ENCODE results near the gene SERP2.

The SERP2 gene

GRCh38 chr13:44365899-44366298 lies 7.7 kb upstream of the SERP2 start:
- TF ChIP-seq GATA1 (IDR thresholded peaks at IDR 0.05; ENCODE audit: low read depth, low read length) = no peak
- no peak for TF ChIP-seq POLR2A (IDR thresholded peaks at IDR 0.05; ENCODE audit: low read length)
- no peak for DNase-seq

DNA sequence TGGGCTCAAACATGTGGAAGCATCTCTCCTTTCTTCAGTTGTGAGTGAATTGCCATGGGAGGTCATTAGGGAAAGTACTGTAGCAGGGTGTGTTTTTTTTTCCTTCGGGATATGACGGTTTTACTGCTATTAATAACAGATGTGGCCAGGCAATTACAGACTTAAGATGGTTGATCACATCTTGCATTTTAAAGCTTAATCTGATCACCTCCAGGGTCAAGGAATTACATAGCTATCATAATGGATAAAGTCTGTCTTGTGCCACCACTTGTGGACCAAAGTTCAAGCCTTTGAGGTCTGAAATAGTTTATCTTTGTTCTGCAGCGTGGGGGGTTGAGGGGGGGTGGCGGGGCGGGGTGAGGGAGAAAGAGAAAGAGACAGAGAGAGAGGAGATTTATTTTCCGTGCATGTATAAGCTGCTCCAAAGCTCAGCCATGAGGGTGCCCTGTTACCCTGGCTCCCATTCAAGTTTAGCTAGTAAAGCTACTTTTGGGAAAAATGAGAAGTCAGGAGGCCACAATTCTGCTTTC lies 5.5 kb upstream of the SERP2 start:
- no peak for TF ChIP-seq POLR2A (IDR thresholded peaks at IDR 0.05; ENCODE audit: low read length)
- no peak for TF ChIP-seq GATA1 (IDR thresholded peaks at IDR 0.05; ENCODE audit: low read depth, low read length)
- peak; percentile 72 to 84 for DNase-seq

DNA sequence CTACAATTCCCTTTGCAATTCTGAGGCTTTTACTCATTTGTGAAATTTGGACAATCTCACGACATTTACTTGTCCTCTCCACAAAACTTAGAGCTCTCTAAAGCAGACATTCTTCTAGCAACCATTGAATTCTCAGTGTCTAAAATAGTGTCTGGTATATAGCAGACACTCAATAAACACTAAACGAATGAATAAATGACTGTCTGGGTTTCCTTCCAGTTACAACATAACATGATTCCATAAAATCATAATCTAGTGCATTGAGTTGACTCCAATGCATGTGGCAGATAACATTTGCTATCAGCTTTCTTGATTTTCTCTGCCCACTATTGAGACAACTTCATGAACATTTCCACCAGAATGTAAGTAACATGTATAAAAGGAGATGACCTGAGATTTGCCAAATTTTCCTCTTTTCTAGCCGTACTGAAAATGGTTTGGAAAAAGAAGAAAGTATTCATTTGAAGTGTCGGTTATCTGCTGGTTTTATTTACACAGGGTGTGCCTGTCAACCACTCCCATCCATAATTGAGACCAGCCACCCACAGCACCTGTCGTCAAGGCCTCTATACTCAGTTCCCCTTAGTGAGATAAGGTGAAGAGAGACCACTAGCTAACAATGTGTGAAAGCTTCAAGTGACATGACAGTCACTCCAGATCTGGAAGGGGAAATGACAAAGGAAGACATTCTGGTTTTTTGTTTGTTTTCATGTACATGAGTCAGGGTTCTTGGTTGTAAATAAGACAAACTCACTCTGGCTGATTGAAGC lies 4.8 kb upstream of the SERP2 start:
- TF ChIP-seq POLR2A (IDR thresholded peaks at IDR 0.05; ENCODE audit: low read length) (no peak), GATA1 (IDR thresholded peaks at IDR 0.05; ENCODE audit: low read depth, low read length) (no peak)
- DNase-seq = peak in 1 of 2 experiments; percentile 26

DNA sequence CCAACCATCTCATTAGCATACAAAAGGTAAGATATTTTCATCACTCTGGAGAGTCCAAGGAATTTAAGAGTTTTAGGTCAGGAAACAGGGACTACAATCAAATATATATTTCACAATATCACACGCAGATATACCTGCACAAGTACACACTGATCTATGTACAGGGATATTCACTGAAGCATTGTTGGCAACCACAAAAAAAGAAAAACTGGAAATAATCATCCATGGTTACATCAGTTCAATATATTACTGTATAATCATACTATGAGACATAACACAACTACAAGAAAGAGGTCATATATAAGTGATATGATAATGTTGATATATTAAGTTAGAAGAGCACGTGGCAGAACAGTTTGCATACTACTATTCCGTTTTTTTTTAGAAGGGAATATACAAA lies 2.2 kb upstream of the SERP2 start:
- TF ChIP-seq POLR2A (IDR thresholded peaks at IDR 0.05; ENCODE audit: low read length) = no peak
- TF ChIP-seq GATA1 (IDR thresholded peaks at IDR 0.05; ENCODE audit: low read depth, low read length) = no peak
- no peak for DNase-seq

GRCh38 chr13:44373247-44373600 lies 400 bp upstream of the SERP2 start:
- DNase-seq = no peak
- TF ChIP-seq GATA1 (IDR thresholded peaks at IDR 0.05; ENCODE audit: low read depth, low read length) = no peak
- TF ChIP-seq POLR2A (IDR thresholded peaks at IDR 0.05; ENCODE audit: low read length) = no peak

DNA sequence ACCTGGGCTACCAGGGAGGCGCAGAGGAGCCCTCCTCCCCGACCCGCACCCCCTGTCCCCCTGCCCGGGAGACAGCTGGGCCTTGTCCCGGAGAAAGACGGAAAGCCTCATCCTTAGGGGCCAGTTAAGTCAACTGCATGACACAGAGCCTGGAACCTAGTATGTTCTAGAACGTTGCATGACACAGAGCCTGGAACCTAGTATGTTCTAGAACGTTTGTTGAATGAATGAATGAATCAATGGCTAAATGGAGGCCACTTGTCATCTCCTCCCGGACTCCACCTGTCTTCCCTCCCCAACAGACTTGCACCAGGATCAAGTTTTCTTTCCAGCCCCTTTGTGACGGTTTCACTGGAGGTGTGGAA lies 706 bp downstream of the SERP2 start:
- no peak for DNase-seq
- TF ChIP-seq GATA1 (IDR thresholded peaks at IDR 0.05; ENCODE audit: low read depth, low read length) (no peak), POLR2A (IDR thresholded peaks at IDR 0.05; ENCODE audit: low read length) (no peak)

DNA sequence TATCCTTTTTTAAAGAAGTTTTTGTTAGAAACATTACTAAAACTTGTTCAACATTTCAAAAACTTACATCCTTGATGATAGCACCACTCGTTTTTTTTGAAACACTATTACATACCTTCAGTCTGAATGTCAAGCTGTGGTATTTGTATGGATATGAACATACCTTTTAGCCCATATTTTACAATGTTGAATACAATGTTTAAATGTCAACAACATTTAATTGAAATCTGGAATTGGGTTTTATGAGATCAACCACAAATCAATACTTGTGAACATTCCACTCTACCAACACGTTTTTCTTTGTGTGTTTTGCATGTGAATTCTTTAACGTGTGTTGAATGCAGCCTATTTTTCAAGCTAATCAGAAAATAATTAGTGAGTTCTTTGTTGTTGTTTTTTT lies 4.7 kb downstream of the SERP2 start:
- DNase-seq = no peak
- TF ChIP-seq POLR2A (IDR thresholded peaks at IDR 0.05; ENCODE audit: low read length) (no peak), GATA1 (IDR thresholded peaks at IDR 0.05; ENCODE audit: low read depth, low read length) (no peak)

DNA sequence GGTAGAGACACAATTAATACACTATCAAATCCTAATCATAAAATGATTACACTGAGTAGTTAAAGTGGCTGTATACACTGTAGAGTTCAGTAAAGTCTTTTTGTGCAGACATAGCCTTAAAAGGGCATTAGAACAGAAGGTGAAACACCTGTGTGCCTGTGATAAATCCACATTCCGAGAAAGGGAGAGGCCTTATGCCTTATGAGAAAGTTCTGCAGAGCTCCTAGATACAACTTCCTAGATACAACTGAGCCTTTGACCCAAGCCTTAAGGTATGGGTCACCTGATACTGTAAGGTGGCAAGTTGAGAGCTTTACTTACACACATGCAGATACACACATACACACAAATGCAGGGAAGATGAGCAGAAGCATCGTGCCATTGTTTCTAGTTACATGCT lies 6.3 kb downstream of the SERP2 start:
- DNase-seq = no peak
- TF ChIP-seq POLR2A (IDR thresholded peaks at IDR 0.05; ENCODE audit: low read length) (no peak), GATA1 (IDR thresholded peaks at IDR 0.05; ENCODE audit: low read depth, low read length) (no peak)

- no peak for DNase-seq
- TF ChIP-seq GATA1 (IDR thresholded peaks at IDR 0.05; ENCODE audit: low read depth, low read length) (no peak), POLR2A (IDR thresholded peaks at IDR 0.05; ENCODE audit: low read length) (no peak)
These were observed 7.0 kb downstream of the SERP2 start for GRCh38 chr13:44380404-44381165.

- DNase-seq = peak; percentile 94 to 99
- TF ChIP-seq GATA1 (IDR thresholded peaks at IDR 0.05; ENCODE audit: low read depth, low read length) = peak; percentile 92
- TF ChIP-seq POLR2A (IDR thresholded peaks at IDR 0.05; ENCODE audit: low read length) = peak; percentile 33
These were observed 9.1 kb downstream of the SERP2 start for GRCh38 chr13:44382635-44383145.

DNA sequence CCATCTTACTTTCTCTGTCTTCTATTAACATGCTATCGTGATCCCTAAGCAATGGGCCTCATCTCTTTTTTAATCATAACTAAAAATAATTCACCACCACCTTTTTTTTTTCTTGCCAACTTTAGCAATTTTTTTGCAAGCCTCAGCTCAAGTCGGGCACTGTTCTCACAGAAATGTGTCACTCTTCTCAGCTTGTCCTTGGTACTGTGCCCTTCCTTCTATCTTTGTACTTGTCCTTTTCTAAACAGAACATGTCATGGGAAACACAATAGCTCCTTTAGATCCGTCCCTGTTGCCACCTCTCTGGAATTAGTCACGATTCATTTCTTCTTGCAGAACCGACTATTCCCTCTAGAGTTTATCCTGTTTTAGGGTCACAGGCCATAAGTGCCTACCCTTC lies 10.3 kb downstream of the SERP2 start:
- DNase-seq = no peak
- TF ChIP-seq GATA1 (IDR thresholded peaks at IDR 0.05; ENCODE audit: low read depth, low read length) (no peak), POLR2A (IDR thresholded peaks at IDR 0.05; ENCODE audit: low read length) (no peak)

- DNase-seq = no peak
- no peak for TF ChIP-seq POLR2A (IDR thresholded peaks at IDR 0.05; ENCODE audit: low read length)
- TF ChIP-seq GATA1 (IDR thresholded peaks at IDR 0.05; ENCODE audit: low read depth, low read length) = no peak
These were observed 11.2 kb downstream of the SERP2 start for GRCh38 chr13:44384778-44385177.

DNA sequence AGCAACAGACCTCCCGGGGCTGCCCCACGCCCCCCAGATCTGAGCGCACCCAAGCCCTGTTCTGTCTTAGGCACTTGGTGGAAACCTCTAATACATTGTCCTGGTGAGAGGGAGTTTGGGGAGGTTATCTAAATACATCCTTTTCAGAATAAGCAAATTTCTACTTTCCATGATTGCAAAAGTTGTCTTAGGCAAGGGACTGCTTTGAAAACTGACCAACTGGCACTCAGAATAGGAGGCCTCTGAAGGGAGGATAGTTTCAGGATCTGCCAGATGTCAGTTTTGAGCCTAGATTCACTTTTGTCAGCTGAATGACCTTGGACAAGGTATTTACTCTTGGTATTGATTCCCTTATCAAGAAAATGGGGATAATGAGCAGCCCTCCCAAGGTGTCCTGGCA lies 11.8 kb downstream of the SERP2 start:
- TF ChIP-seq POLR2A (IDR thresholded peaks at IDR 0.05; ENCODE audit: low read length) (no peak), GATA1 (IDR thresholded peaks at IDR 0.05; ENCODE audit: low read depth, low read length) (no peak)
- DNase-seq = no peak

DNA sequence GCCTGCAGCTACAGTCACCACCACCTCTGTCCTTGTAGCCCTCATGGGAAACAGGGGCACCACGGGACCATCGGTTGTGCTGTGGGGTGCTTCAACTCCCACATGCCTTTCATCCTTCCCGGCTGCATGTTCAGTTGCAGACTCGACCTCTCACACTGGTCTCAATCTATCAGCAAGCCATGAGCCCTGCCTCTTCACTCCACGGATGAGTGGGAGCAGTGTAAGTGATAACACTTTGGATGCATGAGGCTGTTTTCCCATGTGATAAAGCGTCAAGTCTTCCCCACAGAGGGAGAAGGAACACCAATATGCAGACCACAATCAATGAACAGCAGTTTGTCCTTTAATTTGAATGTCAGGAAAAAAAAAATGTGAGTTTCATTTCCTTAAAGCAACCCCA lies 12.2 kb downstream of the SERP2 start:
- TF ChIP-seq POLR2A (IDR thresholded peaks at IDR 0.05; ENCODE audit: low read length) (no peak), GATA1 (IDR thresholded peaks at IDR 0.05; ENCODE audit: low read depth, low read length) (no peak)
- DNase-seq = peak; percentile 48

Data from erythroblast (primary cell).